GM12864 (cell line): ENCODE measurements around the gene PKD1.

Source experiments
- DNase-seq: peaks from one replicate; pipeline ENCODE4 v3.0.0-alpha.2; 2011; ENCODE audit warnings: low read depth
- H3K4me3 ChIP-seq: 2 replicates; pipeline ENCODE4 v1.5.1; 2011; ENCODE audit warnings: mild to moderate bottlenecking, low read depth, low read length, control low read depth
- CTCF ChIP-seq: IDR thresholded peaks from 2 replicates; pipeline ENCODE4 v1.5.1; 2011; ENCODE audit warnings: low read depth, mild to moderate bottlenecking, moderate library complexity, low read length, control low read depth, inconsistent platforms; ENCODE audit errors: missing control alignments

The PKD1 gene

GRCh38 chr16:2174396-2175131 lies 38.9 kb upstream of the PKD1 start:
- no peak overlapping the region for H3K4me3 ChIP-seq
- TF ChIP-seq CTCF = no peak
- no peak for DNase-seq

- DNase-seq = no peak
- TF ChIP-seq CTCF = no peak
These were observed 38.2 kb upstream of the PKD1 start for GRCh38 chr16:2173916-2174315.

GRCh38 chr16:2173366-2173765 lies 37.7 kb upstream of the PKD1 start:
- no peak for TF ChIP-seq CTCF
- no peak overlapping the region for H3K4me3 ChIP-seq
- no peak for DNase-seq

More at GRCh38 chr16:2173916-2174315, 38.2 kb upstream of the PKD1 start:
- no peak overlapping the region for H3K4me3 ChIP-seq

- H3K4me3 ChIP-seq = no peak overlapping the region
- TF ChIP-seq CTCF = no peak
These were observed 37.1 kb upstream of the PKD1 start for GRCh38 chr16:2172688-2173335.

GRCh38 chr16:2171601-2172178 lies 36.0 kb upstream of the PKD1 start:
- TF ChIP-seq CTCF = no peak
- no peak for DNase-seq

More at GRCh38 chr16:2172688-2173335, 37.1 kb upstream of the PKD1 start:
- DNase-seq = no peak

GRCh38 chr16:2170587-2171435 lies 35.1 kb upstream of the PKD1 start:
- no peak for DNase-seq
- no peak overlapping the region for H3K4me3 ChIP-seq
- no peak for TF ChIP-seq CTCF

More at GRCh38 chr16:2171601-2172178, 36.0 kb upstream of the PKD1 start:
- no peak overlapping the region for H3K4me3 ChIP-seq
